CD4-positive, alpha-beta memory T cell (primary cell): ENCODE measurements around the gene NAA35. TPM values are rescaled to one million over a fixed set of nuclear protein-coding genes. Genes with fewer than 3 reads are reported as not detected.

Experiments
- CTCF ChIA-PET: fragments of 350-600 bp; sonication (Branson Sonifier 250); formaldehyde crosslinking; loops from one replicate; lab custom pipeline; 2021; ENCODE audit warnings: inconsistent platforms; ENCODE audit not compliant: partially characterized antibody; lab: Charles Lee
- POLR2A ChIA-PET: fragments of 350-600 bp; sonication (Branson Sonifier 250); formaldehyde crosslinking; loops from one replicate; lab custom pipeline; 2021; ENCODE audit not compliant: partially characterized antibody; lab: Charles Lee
- DNase-seq, 5 donors: peaks; one replicate each; pipeline versions ENCODE4 v3.0.0 to v3.0.0-alpha.2; 2020 to 2022; ENCODE audit warnings: mixed read lengths in 1 of 5
- H3K27ac ChIP-seq: one replicate; pipeline ENCODE4 v1.7.0; 2013; ENCODE audit warnings: low read depth, low read length
- H3K27me3 ChIP-seq: 2 replicates; pipeline ENCODE4 v1.7.0; 2013; ENCODE audit warnings: mild to moderate bottlenecking, low read length, moderate library complexity; ENCODE audit not compliant: insufficient read depth
- H3K36me3 ChIP-seq: 2 replicates; pipeline ENCODE4 v1.7.0; 2013; ENCODE audit warnings: mild to moderate bottlenecking, low read length, moderate library complexity; ENCODE audit not compliant: insufficient read depth
- H3K4me1 ChIP-seq: 2 replicates; pipeline ENCODE4 v1.7.0; 2013; ENCODE audit warnings: mild to moderate bottlenecking, low read length, moderate library complexity; ENCODE audit not compliant: insufficient read depth
- H3K4me3 ChIP-seq, 2 donors: one replicate each; pipeline ENCODE4 v1.7.0; 2013; ENCODE audit warnings: low read length in 2 of 2, mild to moderate bottlenecking in 1 of 2
- H3K9me3 ChIP-seq, 2 donors: one replicate each; pipeline ENCODE4 v1.7.0; 2013; ENCODE audit warnings: low read length in 2 of 2, control low read depth in 1 of 2; ENCODE audit not compliant: control insufficient read depth in 1 of 2
- H3K27ac Mint-ChIP-seq, 7 donors: one replicate each; pipeline ENCODE4 v1.8.0; 2020 to 2021; ENCODE audit warnings: mixed read lengths in 7 of 7, mild to moderate bottlenecking in 6 of 7, inconsistent platforms in 3 of 7, moderate library complexity in 3 of 7
- H3K27me3 Mint-ChIP-seq, 2 donors: one replicate each; pipeline ENCODE4 v1.8.0; 2020 to 2021; ENCODE audit warnings: mixed read lengths in 2 of 2
- H3K36me3 Mint-ChIP-seq, 2 donors: one replicate each; pipeline ENCODE4 v1.8.0; 2020 to 2021; ENCODE audit warnings: mixed read lengths in 2 of 2, inconsistent platforms in 1 of 2, mild to moderate bottlenecking in 1 of 2
- H3K4me1 Mint-ChIP-seq, 4 donors: one replicate each; pipeline ENCODE4 v1.8.0; 2020 to 2021; ENCODE audit warnings: mixed read lengths in 4 of 4, mild to moderate bottlenecking in 1 of 4
- H3K4me3 Mint-ChIP-seq, 8 donors: one replicate each; pipeline ENCODE4 v1.8.0; 2020 to 2021; ENCODE audit warnings: mixed read lengths in 8 of 8, mild to moderate bottlenecking in 7 of 8, moderate library complexity in 6 of 8, inconsistent platforms in 3 of 8
- H3K9me3 Mint-ChIP-seq, 8 donors: one replicate each; pipeline ENCODE4 v1.8.0; 2020 to 2021; ENCODE audit warnings: mixed read lengths in 8 of 8, mild to moderate bottlenecking in 5 of 8, inconsistent platforms in 3 of 8, moderate library complexity in 1 of 8
- intact Hi-C: fragments of 100-400 bp; cut with micrococcal nuclease; formaldehyde crosslinking; loops from one replicate; pipeline ENCODE4 v1.15.1; 2023
- polyA plus RNA-seq, 2 donors: library from polyadenylated mRNA; unstranded; fragments of 300-500 nt; fragmentation: Illumina TruSeq; gene quantifications; one replicate each; pipeline ENCODE4 v1.2.3, GENCODE V29; 2021
- total RNA-seq, 2 experiments: library from RNA; stranded (reverse); gene quantifications; one replicate each; pipeline ENCODE4 v1.2.3, GENCODE V29; 2021

NAA35 gene
- total and polyA plus RNA-seq, 4 experiments from 2014 or later = 14.7 to 27.8 (median 20.3) TPM

DNA sequence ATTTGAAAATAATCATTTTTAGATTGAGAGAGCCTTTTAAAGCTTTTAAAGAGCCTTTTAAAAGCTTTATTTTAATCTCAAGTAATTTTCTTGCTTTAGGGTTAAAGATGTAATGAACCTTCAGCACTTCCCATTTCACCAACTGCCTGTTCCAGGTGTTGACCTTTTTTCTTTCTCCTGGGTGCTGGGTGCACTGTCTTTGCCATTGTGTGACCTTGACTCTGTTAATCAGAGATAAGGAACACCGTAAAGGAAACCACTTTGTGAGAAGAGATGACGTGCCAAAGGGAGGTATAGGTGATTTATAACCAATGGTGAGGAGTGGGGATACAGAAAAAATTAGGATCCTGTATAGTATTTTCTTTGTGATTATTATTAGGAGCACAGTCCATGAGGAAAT, 68.2 kb downstream of the NAA35 start:
- Mint-ChIP-seq H3K27ac (peak overlapping the region in 1 of 7 donors; percentile 88), H3K36me3 (peaks cover 64 to 70% of the 10 kb centered on the region in 2 donors), H3K27me3 (no peaks in the 10 kb centered on the region), H3K4me1 (no peaks in the 10 kb centered on the region), H3K9me3 (peaks cover 0 to 6% (median 4%) of the 10 kb centered on the region in 8 donors), H3K4me3 (no peak overlapping the region)
- Histone ChIP-seq H3K4me3 (no peak overlapping the region), H3K27ac (no peak overlapping the region), H3K4me1 (no peaks in the 10 kb centered on the region), H3K36me3 (peaks cover 18% of the 10 kb centered on the region), H3K9me3 (no peaks in the 10 kb centered on the region), H3K27me3 (no peaks in the 10 kb centered on the region)
- ChIA-PET CTCF (no interaction called here), POLR2A (no interaction called here)
- DNase-seq = no peak
- intact Hi-C loops = no loop called here

DNA sequence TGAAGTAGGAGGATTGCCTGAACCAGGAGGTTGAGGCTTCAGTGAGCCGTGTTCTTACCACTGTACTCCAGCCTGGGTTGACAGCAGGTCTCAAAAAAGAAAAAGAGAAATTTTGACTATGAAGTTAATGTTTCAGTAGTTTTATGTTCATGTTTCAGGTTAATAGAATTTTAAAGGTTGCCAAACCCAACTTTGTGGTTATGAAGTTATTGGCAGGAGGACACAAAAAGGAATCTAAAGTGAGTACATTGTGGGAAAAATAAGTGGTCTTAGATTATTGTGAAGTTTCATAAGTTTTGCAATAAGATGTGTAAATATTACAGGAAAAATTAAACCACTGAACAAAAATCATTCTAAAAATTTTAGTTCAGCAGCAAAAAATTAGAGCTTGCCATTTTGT, 79.8 kb downstream of the NAA35 start:
- Histone ChIP-seq H3K4me1 (no peaks in the 10 kb centered on the region), H3K4me3 (no peak overlapping the region), H3K27ac (no peak overlapping the region), H3K36me3 (peaks cover 43% of the 10 kb centered on the region), H3K27me3 (no peaks in the 10 kb centered on the region), H3K9me3 (no peaks in the 10 kb centered on the region)
- intact Hi-C loops = no loop called here
- Mint-ChIP-seq H3K27ac (peak overlapping the region in 1 of 7 donors; percentile 80), H3K4me3 (peak overlapping the region in 1 of 8 donors; percentile 23), H3K9me3 (no peaks in the 10 kb centered on the region), H3K4me1 (peaks cover 0 to 6% (median 0%) of the 10 kb centered on the region in 4 donors), H3K27me3 (no peaks in the 10 kb centered on the region), H3K36me3 (peaks cover 82 to 88% of the 10 kb centered on the region in 2 donors)
- CTCF ChIA-PET = interaction anchor here (1.3 kb wide), 1 partner anchor 16 kb away, joined by 5 read pairs; no protein-coding TSS in a partner anchor
- POLR2A ChIA-PET = interaction anchor here (0.6 kb wide), 1 partner anchor 91 kb away, joined by 4 read pairs; no protein-coding TSS in a partner anchor
- DNase-seq = no peak

DNA sequence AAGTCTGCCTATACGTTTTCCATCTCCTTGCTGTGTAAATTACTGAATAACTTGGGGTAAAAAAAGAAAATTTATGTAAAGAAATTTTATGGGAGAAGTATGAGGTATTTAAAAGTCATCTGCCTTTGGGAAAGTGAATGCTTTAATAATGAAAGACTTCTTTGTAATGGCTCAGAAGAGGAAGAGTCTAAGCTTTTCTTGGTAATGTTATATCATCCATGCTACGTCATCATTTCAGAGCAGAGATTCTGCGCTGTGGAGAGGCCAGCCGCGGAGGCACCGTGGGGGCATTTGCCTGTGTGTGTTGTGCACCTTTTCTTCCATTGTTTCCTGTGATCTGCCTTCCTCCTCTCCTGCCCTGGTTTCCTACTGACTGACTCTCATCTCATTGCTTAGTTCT, 80.2 kb downstream of the NAA35 start:
- H3K36me3 ChIP-seq = peaks cover 42% of the 10 kb centered on the region
- peaks cover 86 to 91% of the 10 kb centered on the region in 2 donors for H3K36me3 Mint-ChIP-seq

GRCh38 chr9:86022687-86023266, 81.8 kb downstream of the NAA35 start:
- no peak for DNase-seq
- no peaks in the 10 kb centered on the region for H3K27me3 Mint-ChIP-seq
- POLR2A ChIA-PET = no interaction called here
- Histone ChIP-seq H3K36me3 (peaks cover 31% of the 10 kb centered on the region), H3K27me3 (no peaks in the 10 kb centered on the region), H3K9me3 (no peaks in the 10 kb centered on the region), H3K4me3 (no peak overlapping the region), H3K4me1 (no peaks in the 10 kb centered on the region), H3K27ac (no peak overlapping the region)
- CTCF ChIA-PET = no interaction called here
- intact Hi-C loops = no loop called here
- peaks cover 0 to 4% (median 0%) of the 10 kb centered on the region in 8 donors for H3K9me3 Mint-ChIP-seq
- H3K27ac Mint-ChIP-seq = peak overlapping the region in 6 of 7 donors; percentile 14 to 92 (median 56)
- no peak overlapping the region for H3K4me3 Mint-ChIP-seq
- H3K36me3 Mint-ChIP-seq = peaks cover 87 to 91% of the 10 kb centered on the region in 2 donors
- peaks cover 0 to 6% (median 0%) of the 10 kb centered on the region in 4 donors for H3K4me1 Mint-ChIP-seq

More for the DNA sequence above, 80.2 kb downstream of the NAA35 start:
- intact Hi-C loops = no loop called here
- no peak overlapping the region for H3K27ac ChIP-seq
- H3K4me1 ChIP-seq = no peaks in the 10 kb centered on the region
- no peaks in the 10 kb centered on the region for H3K9me3 Mint-ChIP-seq
- H3K27ac Mint-ChIP-seq = peak overlapping the region in 3 of 7 donors; percentile 2 to 70 (median 19)
- ChIA-PET POLR2A (interaction anchor here (0.6 kb wide), 1 partner anchor 91 kb away, joined by 4 read pairs; no protein-coding TSS in a partner anchor), CTCF (interaction anchor here (1.3 kb wide), 1 partner anchor 17 kb away, joined by 5 read pairs; no protein-coding TSS in a partner anchor)
- H3K27me3 ChIP-seq = no peaks in the 10 kb centered on the region
- H3K4me3 ChIP-seq = no peak overlapping the region
- no peak for DNase-seq
- peaks cover 0 to 6% (median 0%) of the 10 kb centered on the region in 4 donors for H3K4me1 Mint-ChIP-seq
- no peak overlapping the region for H3K4me3 Mint-ChIP-seq
- H3K27me3 Mint-ChIP-seq = no peaks in the 10 kb centered on the region
- no peaks in the 10 kb centered on the region for H3K9me3 ChIP-seq

DNA sequence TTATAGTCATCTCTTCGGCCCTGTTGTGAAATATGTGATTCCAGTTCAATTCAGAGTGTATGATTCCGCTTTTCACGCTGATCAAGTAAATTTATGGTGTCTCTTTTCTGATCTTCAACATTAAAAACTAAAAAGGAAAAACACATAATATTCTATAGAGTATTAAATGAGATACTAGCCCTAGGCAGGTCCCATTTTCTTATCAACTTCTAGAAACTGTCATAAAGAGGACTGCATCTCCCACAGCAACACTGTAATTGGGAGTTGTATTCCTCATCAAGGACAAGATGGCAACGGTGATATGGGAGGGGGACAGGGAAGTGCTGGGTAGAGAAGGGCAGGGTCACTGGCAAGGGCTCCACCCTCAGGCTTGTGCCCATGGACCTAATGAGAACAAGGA, 86.8 kb downstream of the NAA35 start:
- H3K36me3 Mint-ChIP-seq = peaks cover 57 to 61% of the 10 kb centered on the region in 2 donors
- H3K27me3 Mint-ChIP-seq = no peaks in the 10 kb centered on the region
- intact Hi-C loops = no loop called here
- Histone ChIP-seq H3K36me3 (peaks cover 13% of the 10 kb centered on the region), H3K27me3 (no peaks in the 10 kb centered on the region), H3K4me3 (no peak overlapping the region), H3K27ac (no peak overlapping the region), H3K4me1 (no peaks in the 10 kb centered on the region), H3K9me3 (no peaks in the 10 kb centered on the region)
- ChIA-PET CTCF (no interaction called here), POLR2A (no interaction called here)
- H3K9me3 Mint-ChIP-seq = peaks cover 0 to 19% (median 3%) of the 10 kb centered on the region in 8 donors
- DNase-seq = no peak
- no peak overlapping the region for H3K4me3 Mint-ChIP-seq
- H3K4me1 Mint-ChIP-seq = peaks cover 0 to under 1% (median 0%) of the 10 kb centered on the region in 4 donors
- no peak overlapping the region for H3K27ac Mint-ChIP-seq

- Mint-ChIP-seq H3K27me3 (no peaks in the 10 kb centered on the region), H3K4me1 (no peaks in the 10 kb centered on the region), H3K4me3 (no peak overlapping the region), H3K27ac (no peak overlapping the region), H3K9me3 (peaks cover 0 to 45% (median 8%) of the 10 kb centered on the region in 8 donors), H3K36me3 (peaks cover 0 to 2% of the 10 kb centered on the region in 2 donors)
- H3K9me3 ChIP-seq = no peaks in the 10 kb centered on the region
- H3K36me3 ChIP-seq = no peaks in the 10 kb centered on the region
- no peak for DNase-seq
- ChIA-PET POLR2A (no interaction called here), CTCF (no interaction called here)
- intact Hi-C loops = no loop called here
- H3K4me3 ChIP-seq = no peak overlapping the region
- no peaks in the 10 kb centered on the region for H3K27me3 ChIP-seq
- no peaks in the 10 kb centered on the region for H3K4me1 ChIP-seq
- H3K27ac ChIP-seq = no peak overlapping the region
These were observed 94.2 kb downstream of the NAA35 start for GRCh38 chr9:86034863-86035734.

DNA sequence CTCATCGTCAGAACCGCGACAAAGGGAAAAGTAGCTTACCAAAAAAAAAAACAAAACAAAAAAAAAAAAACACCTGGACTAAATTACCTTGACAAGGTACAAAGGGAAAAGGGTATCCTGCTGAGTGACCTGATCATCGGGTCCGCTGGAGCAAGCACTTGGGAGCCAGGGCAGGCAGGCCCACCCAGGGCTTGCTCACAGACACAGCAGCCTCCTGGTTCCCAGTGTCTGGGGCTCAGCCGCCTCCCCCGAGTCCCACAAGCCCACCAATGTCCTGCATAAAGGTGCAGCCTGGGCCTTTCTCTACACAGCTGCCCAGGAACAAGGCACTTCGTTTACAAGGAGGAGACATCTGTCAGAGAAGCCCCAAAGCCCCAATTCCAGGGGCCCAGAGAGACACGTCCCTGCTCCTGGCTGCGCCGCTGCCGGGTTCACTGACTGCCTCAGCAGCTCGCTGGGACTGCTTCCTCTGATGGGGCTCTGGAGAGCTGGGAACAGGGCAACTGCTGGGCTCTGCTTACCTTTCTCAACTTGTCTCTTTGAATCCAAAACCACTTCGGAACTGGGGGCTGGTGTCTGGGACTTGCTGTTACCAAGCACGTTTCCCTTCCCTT, 95.0 kb downstream of the NAA35 start:
- ChIA-PET POLR2A (no interaction called here), CTCF (no interaction called here)
- H3K27ac ChIP-seq = no peak overlapping the region
- no peaks in the 10 kb centered on the region for H3K4me1 ChIP-seq
- H3K27ac Mint-ChIP-seq = no peak overlapping the region
- no peak overlapping the region for H3K4me3 Mint-ChIP-seq
- no peaks in the 10 kb centered on the region for H3K36me3 Mint-ChIP-seq
- no peaks in the 10 kb centered on the region for H3K27me3 Mint-ChIP-seq
- no peaks in the 10 kb centered on the region for H3K4me1 Mint-ChIP-seq
- intact Hi-C loops = no loop called here
- H3K27me3 ChIP-seq = no peaks in the 10 kb centered on the region
- H3K9me3 ChIP-seq = no peaks in the 10 kb centered on the region
- H3K36me3 ChIP-seq = no peaks in the 10 kb centered on the region
- H3K9me3 Mint-ChIP-seq = peaks cover 0 to 45% (median 7%) of the 10 kb centered on the region in 8 donors
- no peak overlapping the region for H3K4me3 ChIP-seq
- no peak for DNase-seq
